Mesothelial cell of epicardium (in vitro differentiated cells): ENCODE data around the gene LRRC61. TPM values are rescaled to one million over a fixed set of nuclear protein-coding genes. Genes with fewer than 3 reads are reported as not detected.
"Not testable (repeated sequence)": the region's sequence is repeated elsewhere in the genome, so short reads cannot be mapped to it uniquely, and the experiment has no call there.

ENCODE experiments used
- DNase-seq, 2 experiments: peaks; one replicate each; pipeline ENCODE4 v3.0.0; 2021; ENCODE audit warnings: low spot score in 2 of 2; ENCODE audit not compliant: unreplicated experiment in 2 of 2
- H3K27ac Mint-ChIP-seq: 2 replicates; pipeline ENCODE4 v1.8.0; 2021; ENCODE audit warnings: mixed read lengths
- H3K27me3 Mint-ChIP-seq: 2 replicates; pipeline ENCODE4 v1.8.0; 2021; ENCODE audit warnings: low read depth, mixed read lengths
- H3K36me3 Mint-ChIP-seq: 2 replicates; pipeline ENCODE4 v1.8.0; 2021; ENCODE audit warnings: mixed read lengths
- H3K4me1 Mint-ChIP-seq: 2 replicates; pipeline ENCODE4 v1.8.0; 2021; ENCODE audit warnings: mixed read lengths
- H3K4me3 Mint-ChIP-seq: 2 replicates; pipeline ENCODE4 v1.8.0; 2021; ENCODE audit warnings: mild to moderate bottlenecking, moderate library complexity, mixed read lengths
- H3K9me3 Mint-ChIP-seq: 2 replicates; pipeline ENCODE4 v1.8.0; 2021; ENCODE audit warnings: mixed read lengths
- total RNA-seq: library from RNA; stranded (reverse); gene quantifications from 3 replicates; pipeline ENCODE4 v1.2.1, GENCODE V29; 2021
- TF ChIP-seq, protein P1 (sequence below): fragments of 200-600 bp; sonication (generic); IDR thresholded peaks from one replicate; pipeline ENCODE4 v1.5.0; 2021; ENCODE audit warnings: antibody characterized with exemption; ENCODE audit not compliant: unreplicated experiment

Gene LRRC61
- total RNA-seq, 1 donor from 2014 or later = 4.0 TPM

DNA sequence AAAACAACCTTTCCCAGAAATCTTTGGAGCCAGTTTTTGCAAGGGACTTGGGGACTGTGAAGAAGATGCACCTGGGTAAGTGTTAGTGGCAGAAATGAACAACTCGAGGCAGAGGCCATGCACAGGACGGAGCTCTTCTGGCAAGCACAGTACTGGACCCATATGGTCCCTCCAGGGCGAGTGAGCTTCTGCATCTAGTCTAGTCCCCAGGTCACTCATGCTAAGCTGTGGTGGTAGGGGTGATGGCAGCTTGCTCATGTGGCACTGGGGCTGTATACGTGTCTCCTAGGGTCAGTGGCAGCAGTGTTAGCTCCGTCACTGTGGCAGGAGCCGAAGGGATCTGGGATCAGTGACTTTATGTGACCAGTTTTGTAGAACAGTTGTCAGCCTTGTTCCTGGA is 9.3 kb upstream of the LRRC61 start:
- no peak overlapping the region for H3K4me3 Mint-ChIP-seq
- DNase-seq = no peak
- H3K4me1 Mint-ChIP-seq = peaks cover 4% of the 10 kb centered on the region
- no peaks in the 10 kb centered on the region for H3K27me3 Mint-ChIP-seq
- TF ChIP-seq, protein P1, sequence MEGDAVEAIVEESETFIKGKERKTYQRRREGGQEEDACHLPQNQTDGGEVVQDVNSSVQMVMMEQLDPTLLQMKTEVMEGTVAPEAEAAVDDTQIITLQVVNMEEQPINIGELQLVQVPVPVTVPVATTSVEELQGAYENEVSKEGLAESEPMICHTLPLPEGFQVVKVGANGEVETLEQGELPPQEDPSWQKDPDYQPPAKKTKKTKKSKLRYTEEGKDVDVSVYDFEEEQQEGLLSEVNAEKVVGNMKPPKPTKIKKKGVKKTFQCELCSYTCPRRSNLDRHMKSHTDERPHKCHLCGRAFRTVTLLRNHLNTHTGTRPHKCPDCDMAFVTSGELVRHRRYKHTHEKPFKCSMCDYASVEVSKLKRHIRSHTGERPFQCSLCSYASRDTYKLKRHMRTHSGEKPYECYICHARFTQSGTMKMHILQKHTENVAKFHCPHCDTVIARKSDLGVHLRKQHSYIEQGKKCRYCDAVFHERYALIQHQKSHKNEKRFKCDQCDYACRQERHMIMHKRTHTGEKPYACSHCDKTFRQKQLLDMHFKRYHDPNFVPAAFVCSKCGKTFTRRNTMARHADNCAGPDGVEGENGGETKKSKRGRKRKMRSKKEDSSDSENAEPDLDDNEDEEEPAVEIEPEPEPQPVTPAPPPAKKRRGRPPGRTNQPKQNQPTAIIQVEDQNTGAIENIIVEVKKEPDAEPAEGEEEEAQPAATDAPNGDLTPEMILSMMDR = no peak
- no peaks in the 10 kb centered on the region for H3K36me3 Mint-ChIP-seq
- no peaks in the 10 kb centered on the region for H3K9me3 Mint-ChIP-seq
- H3K27ac Mint-ChIP-seq = no peak overlapping the region

DNA sequence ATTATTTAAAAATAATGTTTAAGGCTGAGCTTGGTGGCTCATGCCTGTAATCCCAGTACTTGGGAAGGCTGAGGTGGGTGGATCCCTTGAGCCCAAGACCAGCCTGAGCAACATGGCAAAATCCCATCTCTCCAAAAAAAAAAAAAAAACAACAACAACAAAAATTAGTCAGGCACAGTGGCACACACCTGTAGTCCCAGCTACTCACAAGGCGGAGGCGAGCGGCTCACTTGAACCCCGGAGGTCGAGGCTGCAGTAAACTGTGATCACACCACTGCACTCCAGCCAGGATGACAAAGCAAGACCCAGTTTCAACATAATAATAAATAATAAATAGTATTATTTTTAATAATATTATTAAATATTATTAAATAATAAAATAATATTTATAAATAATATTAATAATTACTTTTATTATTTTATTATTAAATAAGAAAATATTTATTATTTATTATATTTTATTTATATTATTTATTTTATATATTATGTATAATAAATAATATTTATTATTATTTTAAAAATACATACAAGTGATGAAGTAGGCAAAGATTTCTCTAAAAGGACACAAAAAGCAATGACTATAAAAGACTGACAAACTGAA is 8.4 kb upstream of the LRRC61 start:
- H3K36me3 Mint-ChIP-seq = no peaks in the 10 kb centered on the region
- H3K9me3 Mint-ChIP-seq = no peaks in the 10 kb centered on the region
- no peak overlapping the region for H3K27ac Mint-ChIP-seq
- DNase-seq = no peak
- H3K4me3 Mint-ChIP-seq = no peak overlapping the region
- TF ChIP-seq, protein P1 = no peak
- H3K27me3 Mint-ChIP-seq = no peaks in the 10 kb centered on the region
- H3K4me1 Mint-ChIP-seq = peaks cover 4% of the 10 kb centered on the region

DNA sequence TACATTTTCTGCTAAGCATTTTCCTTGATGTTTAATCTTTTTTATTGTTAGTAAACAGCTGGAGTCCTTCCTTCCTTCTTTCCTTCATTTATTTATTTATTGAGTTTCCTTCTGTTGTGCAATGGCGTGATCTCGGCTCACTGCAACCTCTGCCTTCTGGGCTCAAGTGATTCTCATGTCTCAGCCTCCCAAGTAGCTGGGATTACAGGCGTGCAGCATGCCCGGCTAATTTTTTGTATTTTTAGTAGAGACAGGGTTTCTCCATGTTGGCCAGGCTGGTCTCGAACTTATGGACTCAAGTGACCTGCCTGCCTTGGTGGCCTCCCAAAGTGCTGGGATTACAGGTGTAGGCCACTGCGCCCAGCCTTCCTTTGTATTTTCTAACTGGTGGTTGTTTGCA is 6.2 kb upstream of the LRRC61 start:
- peaks cover 10% of the 10 kb centered on the region for H3K4me1 Mint-ChIP-seq
- not testable (repeated sequence) for H3K27me3 Mint-ChIP-seq, H3K4me3 Mint-ChIP-seq, DNase-seq, H3K36me3 Mint-ChIP-seq, H3K9me3 Mint-ChIP-seq, H3K27ac Mint-ChIP-seq

DNA sequence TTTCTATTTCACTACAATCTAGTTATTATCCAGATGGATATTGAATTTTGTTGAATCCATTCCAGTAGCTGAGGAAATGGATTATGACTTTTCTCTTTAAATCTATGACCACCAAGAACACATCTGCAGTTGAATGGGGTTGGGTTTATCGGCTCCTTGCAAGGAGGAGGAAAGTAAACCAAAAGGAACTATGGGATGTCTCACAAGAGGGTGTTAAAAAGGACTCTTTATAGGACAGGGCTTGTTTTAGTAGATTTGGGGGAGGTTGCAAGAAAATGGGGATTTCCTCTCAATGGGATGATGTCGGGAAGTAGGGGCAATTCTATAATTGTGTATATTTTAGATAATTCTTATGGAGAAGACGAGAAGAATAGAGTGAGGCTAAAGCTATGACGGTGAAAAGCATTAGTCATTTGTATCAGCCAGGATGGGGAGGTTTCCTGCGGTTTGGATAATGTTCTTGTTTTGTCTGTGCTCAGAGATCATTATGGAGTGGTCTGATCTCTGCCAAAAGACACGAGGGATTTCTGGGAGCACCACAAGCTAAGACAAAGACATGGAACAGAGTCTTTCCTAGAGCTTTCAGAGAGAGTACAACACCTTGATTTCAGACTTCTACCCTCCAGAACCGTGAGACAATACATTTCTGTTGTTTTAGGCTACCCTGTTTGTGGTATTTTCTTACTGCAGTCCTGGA is 5.3 kb upstream of the LRRC61 start:
- TF ChIP-seq, protein P1 = no peak
- H3K9me3 Mint-ChIP-seq = no peaks in the 10 kb centered on the region
- no peak overlapping the region for H3K27ac Mint-ChIP-seq
- no peaks in the 10 kb centered on the region for H3K27me3 Mint-ChIP-seq
- H3K4me1 Mint-ChIP-seq = peaks cover 9% of the 10 kb centered on the region
- H3K36me3 Mint-ChIP-seq = no peaks in the 10 kb centered on the region
- H3K4me3 Mint-ChIP-seq = no peak overlapping the region
- no peak for DNase-seq

DNA sequence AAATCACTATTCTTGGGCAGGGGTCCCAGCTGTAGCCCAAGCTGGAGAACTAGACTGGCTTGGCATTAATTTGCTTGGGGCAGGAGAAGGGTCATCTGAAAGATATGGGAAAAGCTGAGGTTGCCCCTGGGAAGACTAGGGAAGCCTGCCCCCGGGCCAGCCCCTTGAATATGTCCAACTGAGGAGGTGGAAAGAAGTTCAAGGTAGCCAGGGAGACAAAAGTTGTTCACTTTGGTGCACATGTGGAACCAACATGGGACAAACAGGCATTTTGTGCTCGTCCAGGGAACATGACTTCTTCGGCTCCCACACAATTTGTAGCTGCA is 1.4 kb upstream of the LRRC61 start:
- Mint-ChIP-seq H3K4me1 (peaks cover 6% of the 10 kb centered on the region), H3K4me3 (no peak overlapping the region), H3K9me3 (no peaks in the 10 kb centered on the region), H3K27ac (no peak overlapping the region), H3K27me3 (no peaks in the 10 kb centered on the region), H3K36me3 (no peaks in the 10 kb centered on the region)
- TF ChIP-seq, protein P1 = no peak
- DNase-seq = no peak

DNA sequence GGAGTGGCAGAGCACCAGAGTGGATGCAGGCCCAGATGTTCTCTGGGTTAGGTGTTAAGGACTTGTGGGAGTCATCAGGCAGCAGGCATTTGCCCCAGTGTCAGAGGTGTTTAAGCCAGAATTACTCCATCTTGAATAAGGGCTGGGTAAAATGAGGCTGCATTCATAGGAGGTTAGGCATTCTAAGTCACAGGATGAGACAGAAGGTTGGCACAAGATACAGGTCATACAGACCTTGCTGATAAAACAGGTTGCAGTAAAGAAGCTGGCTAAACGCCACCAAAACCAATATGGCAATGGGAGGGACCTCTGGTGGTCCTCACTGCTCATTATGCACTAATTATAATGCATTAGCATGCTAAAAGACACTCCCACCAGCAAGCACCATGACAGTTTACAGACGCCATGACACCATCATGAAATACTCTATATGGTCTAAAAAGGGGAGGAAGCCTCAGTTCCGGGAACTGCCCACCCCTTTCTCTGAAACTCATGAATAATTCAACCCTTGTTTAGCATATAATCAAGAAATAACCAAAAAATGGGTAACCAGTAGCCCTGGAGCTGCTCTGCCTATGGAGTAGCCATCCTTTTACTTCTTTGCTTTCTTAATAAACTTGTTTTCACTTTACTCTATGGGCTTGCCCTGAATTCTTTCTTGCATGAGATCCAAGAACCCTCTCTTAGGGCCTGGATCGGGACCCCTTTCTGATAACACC is 882 bp upstream of the LRRC61 start:
- Mint-ChIP-seq H3K9me3 (no peaks in the 10 kb centered on the region), H3K4me3 (peak overlapping the region; percentile 56), H3K27ac (no peak overlapping the region), H3K4me1 (peaks cover 6% of the 10 kb centered on the region), H3K36me3 (no peaks in the 10 kb centered on the region), H3K27me3 (no peaks in the 10 kb centered on the region)
- TF ChIP-seq, protein P1 = no peak
- DNase-seq = no peak
